NCI-H1930 (cell line): ENCODE data around the gene XPR1.
"Not testable (repeated sequence)": the region's sequence is repeated elsewhere in the genome, so short reads cannot be mapped to it uniquely, and the experiment has no call there.

ENCODE experiments used
- DNase-seq, 2 experiments: peaks; one replicate each; lab custom pipeline; 2025; lab: John Stamatoyannopoulos, UW

The XPR1 gene

GRCh38 chr1:180785291-180785690 lies 153.5 kb downstream of the XPR1 start:
- no peak for DNase-seq

GRCh38 chr1:180785887-180786286 lies 154.1 kb downstream of the XPR1 start:
- DNase-seq: no peak

GRCh38 chr1:180786624-180787023 lies 154.8 kb downstream of the XPR1 start:
- no peak for DNase-seq

- DNase-seq: no peak
Measured at GRCh38 chr1:180787628-180788307, 155.9 kb downstream of the XPR1 start.

GRCh38 chr1:180789460-180789859 lies 157.6 kb downstream of the XPR1 start:
- no peak for DNase-seq

GRCh38 chr1:180791152-180791551 lies 159.3 kb downstream of the XPR1 start:
- not testable (repeated sequence) for DNase-seq

- DNase-seq: no peak
Measured at GRCh38 chr1:180791806-180792205, 160.0 kb downstream of the XPR1 start.

- no peak for DNase-seq
Measured at GRCh38 chr1:180793451-180793850, 161.6 kb downstream of the XPR1 start.

GRCh38 chr1:180796897-180797640 lies 165.2 kb downstream of the XPR1 start:
- no peak for DNase-seq

- peak in 1 of 2 experiments; percentile 11 for DNase-seq
Measured at GRCh38 chr1:180800945-180801344, 169.1 kb downstream of the XPR1 start.

GRCh38 chr1:180802813-180803212 lies 171.0 kb downstream of the XPR1 start:
- DNase-seq: no peak

GRCh38 chr1:180805316-180805715 lies 173.5 kb downstream of the XPR1 start:
- no peak for DNase-seq

GRCh38 chr1:180811298-180811697 lies 179.5 kb downstream of the XPR1 start:
- DNase-seq: no peak

GRCh38 chr1:180811886-180812285 lies 180.1 kb downstream of the XPR1 start:
- no peak for DNase-seq

- DNase-seq: no peak
Measured at GRCh38 chr1:180814258-180814657, 182.4 kb downstream of the XPR1 start.

- peak; percentile 36 to 53 for DNase-seq
Measured at GRCh38 chr1:180815188-180815587, 183.4 kb downstream of the XPR1 start.

GRCh38 chr1:180816132-180816531 lies 184.3 kb downstream of the XPR1 start:
- DNase-seq: no peak

GRCh38 chr1:180821970-180822369 lies 190.1 kb downstream of the XPR1 start:
- DNase-seq: no peak

- DNase-seq: not testable (repeated sequence)
Measured at GRCh38 chr1:180831507-180831906, 199.7 kb downstream of the XPR1 start.

GRCh38 chr1:180833180-180833579 lies 201.4 kb downstream of the XPR1 start:
- DNase-seq: not testable (repeated sequence)

- no peak for DNase-seq
Measured at GRCh38 chr1:180836449-180836848, 204.6 kb downstream of the XPR1 start.

GRCh38 chr1:180837020-180837419 lies 205.2 kb downstream of the XPR1 start:
- DNase-seq: no peak

GRCh38 chr1:180838535-180838934 lies 206.7 kb downstream of the XPR1 start:
- no peak for DNase-seq

- DNase-seq: no peak
Measured at GRCh38 chr1:180839547-180839946, 207.7 kb downstream of the XPR1 start.
